Aorta (tissue), 5 donors: ENCODE results near the gene MECR. TPM values are rescaled to one million over a fixed set of nuclear protein-coding genes. Genes with fewer than 3 reads are reported as not detected.

ENCODE experiments used
- ATAC-seq: fragments of 200-7000 bp; cut with Tn5 transposase; one replicate; pipeline ENCODE4 v1.9.1; 2022; ENCODE audit warnings: moderate library complexity; ENCODE audit not compliant: low FRiP score
- DNase-seq, 2 donors: peaks; one replicate each; pipeline ENCODE4 v3.0.0-alpha.2; 2020
- H3K27ac ChIP-seq, 2 donors: one replicate each; pipeline ENCODE4 v1.5.1; 2013; ENCODE audit warnings: low read length in 2 of 2, mild to moderate bottlenecking in 2 of 2, moderate library complexity in 2 of 2, control low read depth in 1 of 2, inconsistent platforms in 1 of 2, low read depth in 1 of 2
- H3K27me3 ChIP-seq, 2 donors: one replicate each; pipeline ENCODE4 v1.6.1; 2013; ENCODE audit warnings: control low read depth in 1 of 2, low read length in 1 of 2, mild to moderate bottlenecking in 1 of 2, moderate library complexity in 1 of 2; ENCODE audit not compliant: insufficient read depth in 2 of 2, control insufficient read depth in 1 of 2
- H3K36me3 ChIP-seq, 2 donors: one replicate each; pipeline ENCODE4 v1.6.1; 2013; ENCODE audit warnings: control low read depth in 1 of 2, low read length in 1 of 2, mild to moderate bottlenecking in 1 of 2; ENCODE audit not compliant: insufficient read depth in 2 of 2, control insufficient read depth in 1 of 2
- H3K4me1 ChIP-seq, 2 donors: one replicate each; pipeline ENCODE4 v1.6.1; 2013; ENCODE audit warnings: low read length in 2 of 2, control low read depth in 1 of 2, mild to moderate bottlenecking in 1 of 2, moderate library complexity in 1 of 2; ENCODE audit not compliant: insufficient read depth in 2 of 2, control insufficient read depth in 1 of 2
- H3K4me3 ChIP-seq, 2 donors: one replicate each; pipeline ENCODE4 v1.5.1; 2013; ENCODE audit warnings: low read length in 2 of 2, control low read depth in 1 of 2, mild to moderate bottlenecking in 1 of 2
- H3K9me3 ChIP-seq: one replicate; pipeline ENCODE4 v1.6.1; 2013; ENCODE audit warnings: mild to moderate bottlenecking, low read length; ENCODE audit not compliant: control insufficient read depth
- WGBS, 2 donors: extraction: QIAGEN DNeasy Blood & Tissue Kit; methylation state at CpG; one replicate each; pipeline ENCODE4 v1.1.7; 2013; 5-methylcytosine and 5-hydroxymethylcytosine counted together
- intact Hi-C, 2 donors: fragments of 100-400 bp; cut with DNase I; formaldehyde crosslinking; loops; one replicate each; pipeline versions ENCODE4 v1.14.2 to v1.15.0; 2022
- polyA plus RNA-seq, 2 donors: library from polyadenylated mRNA; stranded (reverse); fragments of 200-250 nt; gene quantifications; one replicate each; pipeline ENCODE4 v1.2.3, GENCODE V29; 2013
- total RNA-seq, 2 donors: library from RNA; stranded (reverse); fragmentation: NEBNext Ultra II Directional; extraction: Animal tissue kit (Norgen Biotek cat#: 25700); gene quantifications; one replicate each; pipeline ENCODE4 v1.2.1, GENCODE V29; 2021
- donor health status: healthy with polysubstance abuse.
- donor health status: Bipolar disorder and iron deficiency.
- donor health status: DM: no; HTN: no; CAD: no.
- donor health status: DM: no; HTN: no; CAD: no.
- donor health status: DM: yes; HTN: yes; CAD: no.

The MECR gene
- total and polyA plus RNA-seq, 4 donors = 14.7 to 22.5 (median 19.4) TPM

GRCh38 chr1:29202584-29203340 lies 28.0 kb downstream of the MECR start:
- H3K27ac ChIP-seq = peak overlapping the region; percentile 80 to 88
- no peaks in the 10 kb centered on the region for H3K27me3 ChIP-seq
- no peaks in the 10 kb centered on the region for H3K36me3 ChIP-seq
- DNase-seq (peak; percentile 95 to 99), ATAC-seq (peak; percentile 96)
- no peak overlapping the region for H3K4me3 ChIP-seq
- intact Hi-C loops = loop anchor here (1.0 to 10.0 kb wide), 8 partner anchors 20 to 418 kb away; partner anchors contain the start of gene TMEM200B (in 1 of the 2)
- WGBS, 2 donors = 19% methylated on average over 14 of the region's 14 CpGs
- H3K9me3 ChIP-seq = no peaks in the 10 kb centered on the region
- H3K4me1 ChIP-seq = no peaks in the 10 kb centered on the region

GRCh38 chr1:29202053-29202452 lies 28.7 kb downstream of the MECR start:
- H3K9me3 ChIP-seq = no peaks in the 10 kb centered on the region
- intact Hi-C loops = loop anchor here (2.0 to 10.0 kb wide), 7 partner anchors 19 to 417 kb away; partner anchors contain the start of gene TMEM200B (in 1 of the 2)
- no peak for DNase-seq
- 48 to 49% methylated on average over 1 of the region's 1 CpG for WGBS, 2 donors
- H3K27ac ChIP-seq = peak overlapping the region; percentile 80 to 88
- no peak overlapping the region for H3K4me3 ChIP-seq
- no peaks in the 10 kb centered on the region for H3K27me3 ChIP-seq
- H3K4me1 ChIP-seq = no peaks in the 10 kb centered on the region
- ATAC-seq = no peak
- H3K36me3 ChIP-seq = no peaks in the 10 kb centered on the region

GRCh38 chr1:29201595-29202051 lies 29.1 kb downstream of the MECR start:
- no peak overlapping the region for H3K27ac ChIP-seq
- intact Hi-C loops = loop anchor here (2.0 to 10.0 kb wide), 7 partner anchors 19 to 417 kb away; partner anchors contain the start of gene TMEM200B (in 1 of the 2)
- H3K4me1 ChIP-seq = no peaks in the 10 kb centered on the region
- H3K4me3 ChIP-seq = no peak overlapping the region
- DNase-seq (peak in 1 of 2 donors; percentile 14), ATAC-seq (no peak)
- H3K27me3 ChIP-seq = no peaks in the 10 kb centered on the region
- WGBS, 2 donors = 89 to 90% methylated on average over 6 of the region's 6 CpGs
- H3K36me3 ChIP-seq = no peaks in the 10 kb centered on the region
- no peaks in the 10 kb centered on the region for H3K9me3 ChIP-seq

GRCh38 chr1:29200906-29201594 lies 29.7 kb downstream of the MECR start:
- no peak overlapping the region for H3K27ac ChIP-seq

GRCh38 chr1:29197993-29198392 lies 32.7 kb downstream of the MECR start:
- Histone ChIP-seq H3K27me3 (no peaks in the 10 kb centered on the region), H3K36me3 (no peaks in the 10 kb centered on the region), H3K4me1 (no peaks in the 10 kb centered on the region), H3K4me3 (no peak overlapping the region), H3K9me3 (no peaks in the 10 kb centered on the region), H3K27ac (no peak overlapping the region)
- ATAC-seq (no peak), DNase-seq (peak in 1 of 2 donors; percentile 53)
- 86 to 88% methylated on average over 12 of the region's 12 CpGs for WGBS, 2 donors
- intact Hi-C loops = no loop called here

More at GRCh38 chr1:29200906-29201594, 29.7 kb downstream of the MECR start:
- ATAC-seq (no peak), DNase-seq (no peak)
- Histone ChIP-seq H3K36me3 (no peaks in the 10 kb centered on the region), H3K9me3 (no peaks in the 10 kb centered on the region), H3K27me3 (no peaks in the 10 kb centered on the region), H3K4me1 (no peaks in the 10 kb centered on the region), H3K4me3 (no peak overlapping the region)
- 97% methylated on average over 5 of the region's 5 CpGs for WGBS, 2 donors
- intact Hi-C loops = loop anchor here (5.0 to 10.0 kb wide), 5 partner anchors 79 to 416 kb away; partner anchors contain the start of gene TMEM200B (in 1 of the 2)

- no peaks in the 10 kb centered on the region for H3K4me1 ChIP-seq
- WGBS, 2 donors = 90 to 94% methylated on average over 2 of the region's 2 CpGs
- intact Hi-C loops = no loop called here
- no peaks in the 10 kb centered on the region for H3K9me3 ChIP-seq
- H3K36me3 ChIP-seq = no peaks in the 10 kb centered on the region
- no peaks in the 10 kb centered on the region for H3K27me3 ChIP-seq
- H3K4me3 ChIP-seq = no peak overlapping the region
- no peak overlapping the region for H3K27ac ChIP-seq
- ATAC-seq (no peak), DNase-seq (no peak)
Measured at GRCh38 chr1:29197590-29197924, 33.2 kb downstream of the MECR start.

- no peaks in the 10 kb centered on the region for H3K9me3 ChIP-seq
- H3K36me3 ChIP-seq = no peaks in the 10 kb centered on the region
- ATAC-seq = no peak
- DNase-seq = peak in 1 of 2 donors; percentile 28
- intact Hi-C loops = no loop called here
- no peaks in the 10 kb centered on the region for H3K4me1 ChIP-seq
- 66 to 67% methylated on average over 7 of the region's 7 CpGs for WGBS, 2 donors
- no peaks in the 10 kb centered on the region for H3K27me3 ChIP-seq
- H3K4me3 ChIP-seq = no peak overlapping the region
- no peak overlapping the region for H3K27ac ChIP-seq
Measured at GRCh38 chr1:29196863-29197589, 33.7 kb downstream of the MECR start.

GRCh38 chr1:29195881-29196291 lies 34.8 kb downstream of the MECR start:
- Histone ChIP-seq H3K36me3 (no peaks in the 10 kb centered on the region), H3K4me1 (no peaks in the 10 kb centered on the region), H3K9me3 (no peaks in the 10 kb centered on the region), H3K27ac (no peak overlapping the region), H3K4me3 (no peak overlapping the region), H3K27me3 (no peaks in the 10 kb centered on the region)
- intact Hi-C loops = no loop called here
- WGBS, 2 donors = 64 to 77% methylated on average over 8 of the region's 8 CpGs
- no peak for ATAC-seq
- DNase-seq = peak in 1 of 2 donors; percentile 65
